ENCODE results near the gene ATRNL1.
"Not testable (repeated sequence)": the region's sequence is repeated elsewhere in the genome, so short reads cannot be mapped to it uniquely, and the experiment has no call there.

DNA sequence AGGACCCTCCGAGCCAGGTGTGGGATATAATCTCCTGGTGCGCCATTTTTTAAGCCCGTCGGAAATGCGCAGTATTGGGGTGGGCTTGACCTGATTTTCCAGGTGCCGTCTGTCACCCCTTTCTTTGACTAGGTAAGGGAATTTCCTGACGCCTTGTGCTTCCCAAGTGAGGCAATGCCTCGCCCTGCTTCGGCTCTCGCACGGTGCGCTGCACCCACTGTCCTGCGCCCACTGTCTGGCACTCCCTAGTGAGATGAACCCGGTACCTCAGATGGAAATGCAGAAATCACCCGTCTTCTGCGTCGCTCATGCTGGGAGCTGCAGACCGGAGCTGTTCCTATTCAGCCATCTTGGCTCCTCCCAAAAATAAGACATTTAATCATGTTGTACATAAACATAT lies 443.2 kb downstream of the ATRNL1 start:
- not testable (repeated sequence) for TF ChIP-seq ZNF274 (IDR thresholded peaks at IDR 0.05; ENCODE audit: low read depth, low read length); SUZ12 (IDR thresholded peaks at IDR 0.05; ENCODE audit: extremely low read depth, insufficient read depth, insufficient read length)

Measured in NT2/D1 (cell line).